HG02885 (cell line): ENCODE measurements around the gene DIS3L2.
"Not testable (repeated sequence)": the region's sequence is repeated elsewhere in the genome, so short reads cannot be mapped to it uniquely, and the experiment has no call there.

Experiments used
- ATAC-seq: cut with Tn5 transposase; IDR thresholded peaks from one replicate; pipeline ENCODE4 v1.9.1; 2021; ENCODE audit warnings: mild to moderate bottlenecking; ENCODE audit not compliant: unreplicated experiment, poor library complexity

DIS3L2 gene

DNA sequence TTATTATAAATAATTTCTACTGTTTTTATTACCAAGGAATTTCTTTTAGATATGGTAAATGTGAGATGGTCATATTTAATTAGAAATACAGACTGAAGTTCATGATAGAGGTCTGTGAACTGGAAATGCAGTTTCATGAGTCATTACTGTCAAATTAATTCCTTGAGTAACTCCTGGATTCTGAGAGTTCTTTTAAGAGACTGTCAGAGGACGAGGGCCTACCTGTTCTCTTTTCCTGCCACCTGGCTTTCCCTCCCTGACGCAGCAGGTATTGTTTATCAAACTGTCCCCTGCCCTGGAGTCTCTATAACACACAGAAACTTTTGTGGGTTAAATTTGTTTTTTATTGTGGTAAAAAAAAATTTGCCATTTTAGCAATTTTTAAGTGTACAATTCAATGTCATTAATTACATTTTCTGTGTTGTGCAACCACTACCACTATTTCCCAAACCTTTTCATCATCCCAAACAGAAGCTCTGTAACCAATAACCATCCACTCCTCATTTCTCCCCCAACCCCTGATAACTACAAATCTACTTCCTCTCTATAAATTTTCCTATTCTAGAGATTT is 142.6 kb downstream of the DIS3L2 start:
- ATAC-seq, result no peak

GRCh38 chr2:232111551-232111950 is 150.0 kb downstream of the DIS3L2 start:
- ATAC-seq, result no peak

DNA sequence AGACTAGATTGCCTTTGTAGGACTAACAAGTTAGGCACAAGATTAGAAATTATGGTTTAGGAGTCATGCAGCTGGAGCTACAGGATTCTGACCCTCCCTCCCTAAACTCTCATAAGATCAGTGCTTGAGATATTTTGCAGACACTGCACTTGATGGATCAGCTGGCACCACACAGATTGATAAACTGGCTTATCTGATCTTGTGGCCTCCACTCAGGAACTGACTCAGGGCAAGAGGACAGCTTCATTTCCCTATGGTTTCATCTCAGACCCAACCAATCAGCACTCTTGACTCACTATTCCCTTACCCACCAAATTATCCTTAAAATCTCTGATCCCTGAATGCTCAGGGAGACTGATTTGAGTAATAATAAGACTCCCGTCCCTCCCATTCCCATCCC is 152.3 kb downstream of the DIS3L2 start:
- no peak for ATAC-seq

DNA sequence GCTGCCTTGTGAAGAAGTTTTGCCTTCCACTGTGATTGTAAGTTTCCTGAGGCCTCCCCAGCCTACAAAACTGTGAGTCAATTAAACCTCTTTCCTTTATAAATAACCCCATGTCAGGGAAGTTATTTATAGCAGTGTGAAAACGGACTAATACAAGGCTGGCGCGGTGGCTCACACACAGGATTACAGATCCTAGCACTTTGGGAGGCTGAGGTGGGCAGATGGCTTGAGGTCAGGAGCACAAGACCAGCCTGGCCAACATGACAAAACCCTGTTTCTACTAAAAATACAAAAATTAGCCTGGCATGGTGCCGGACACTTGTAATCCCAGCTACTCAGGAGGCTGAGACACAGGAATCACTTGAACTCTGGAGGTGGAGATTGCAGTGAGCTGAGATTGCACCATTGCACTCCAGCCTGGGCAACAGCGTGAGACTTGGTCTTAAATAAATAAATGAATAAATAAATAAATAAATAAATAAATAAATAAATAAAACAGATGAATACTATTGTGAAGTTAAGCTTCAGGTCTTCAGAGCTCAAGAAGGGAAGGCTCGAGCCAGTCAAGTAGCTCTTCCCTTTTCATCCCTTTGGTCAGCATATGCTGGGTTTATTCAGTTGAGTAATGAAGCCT is 154.3 kb downstream of the DIS3L2 start:
- not testable (repeated sequence) for ATAC-seq

DNA sequence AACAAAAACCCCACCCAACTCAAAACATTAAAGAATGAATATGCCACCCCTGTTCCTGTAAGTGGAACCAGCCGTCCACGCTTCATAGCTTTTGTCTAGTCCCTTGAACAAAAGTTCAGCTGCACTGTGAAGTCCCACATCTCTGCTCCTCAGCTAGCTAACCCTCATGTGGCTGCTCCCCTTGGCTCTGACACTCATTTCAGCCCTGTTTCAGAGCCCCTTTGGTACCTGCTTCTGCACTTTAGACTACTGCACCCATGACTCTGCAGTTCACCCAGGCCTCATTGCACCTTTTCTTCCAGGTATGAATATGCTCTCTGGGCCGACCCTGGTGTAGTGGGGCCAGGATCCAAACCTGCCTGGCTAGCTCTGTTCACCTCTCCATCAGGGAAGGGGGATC is 155.3 kb downstream of the DIS3L2 start:
- no peak for ATAC-seq

DNA sequence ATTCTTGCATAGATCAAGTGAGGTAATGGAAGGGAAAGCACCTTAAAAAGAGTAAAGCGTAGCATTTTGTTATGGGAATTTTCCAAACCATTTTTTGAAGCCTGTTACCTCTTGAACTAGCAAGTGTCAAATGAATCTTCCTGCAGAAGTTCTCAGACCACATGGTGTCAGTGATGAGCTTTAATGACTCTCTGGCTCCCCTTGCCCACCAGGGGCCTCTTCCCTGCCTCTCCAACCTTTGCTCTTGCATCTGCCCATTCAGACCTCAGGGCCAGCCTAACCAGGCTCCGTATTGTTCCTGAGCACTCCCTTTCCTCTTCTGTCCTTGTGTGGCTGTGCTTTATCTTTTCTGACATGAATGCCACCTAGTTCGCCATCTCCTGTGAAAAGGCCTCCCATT is 155.9 kb downstream of the DIS3L2 start:
- no peak for ATAC-seq

DNA sequence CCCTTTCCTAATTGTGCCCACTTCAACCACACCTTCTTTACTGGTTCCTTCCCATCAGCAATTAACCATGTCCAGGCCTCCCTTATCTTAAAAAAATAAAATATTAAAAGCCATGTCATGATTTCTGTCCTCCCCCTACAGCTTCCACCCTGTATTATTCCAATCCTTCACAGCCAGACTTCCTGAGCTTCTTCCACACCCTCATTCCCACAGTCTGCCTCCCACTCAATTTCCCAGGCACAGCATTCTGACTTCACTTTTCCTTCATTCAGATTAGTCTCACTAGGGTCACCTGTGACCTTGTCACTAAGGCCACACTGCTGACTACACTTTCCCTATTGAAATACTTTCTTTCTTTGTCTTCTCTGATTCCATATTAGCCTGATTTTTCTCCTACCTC is 159.4 kb downstream of the DIS3L2 start:
- no peak for ATAC-seq

DNA sequence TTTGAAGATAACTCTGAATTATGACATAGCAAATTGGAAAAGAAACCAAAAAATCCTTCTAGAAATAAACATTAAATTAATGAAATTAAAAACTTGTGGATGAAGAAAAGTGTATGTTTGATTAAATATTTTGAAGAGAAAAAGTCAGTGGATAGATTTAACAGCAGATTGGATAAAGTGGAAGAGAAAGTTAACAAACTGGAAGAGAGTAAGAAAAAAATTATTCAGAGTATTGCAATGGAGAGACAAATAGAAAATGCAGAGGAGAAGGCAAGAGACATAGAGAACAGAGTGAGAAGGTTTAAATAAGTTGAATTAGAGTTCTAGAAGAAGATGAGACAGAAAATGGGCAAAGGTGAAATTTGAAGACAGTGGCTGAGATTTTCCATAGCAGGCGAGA is 162.8 kb downstream of the DIS3L2 start:
- no peak for ATAC-seq

DNA sequence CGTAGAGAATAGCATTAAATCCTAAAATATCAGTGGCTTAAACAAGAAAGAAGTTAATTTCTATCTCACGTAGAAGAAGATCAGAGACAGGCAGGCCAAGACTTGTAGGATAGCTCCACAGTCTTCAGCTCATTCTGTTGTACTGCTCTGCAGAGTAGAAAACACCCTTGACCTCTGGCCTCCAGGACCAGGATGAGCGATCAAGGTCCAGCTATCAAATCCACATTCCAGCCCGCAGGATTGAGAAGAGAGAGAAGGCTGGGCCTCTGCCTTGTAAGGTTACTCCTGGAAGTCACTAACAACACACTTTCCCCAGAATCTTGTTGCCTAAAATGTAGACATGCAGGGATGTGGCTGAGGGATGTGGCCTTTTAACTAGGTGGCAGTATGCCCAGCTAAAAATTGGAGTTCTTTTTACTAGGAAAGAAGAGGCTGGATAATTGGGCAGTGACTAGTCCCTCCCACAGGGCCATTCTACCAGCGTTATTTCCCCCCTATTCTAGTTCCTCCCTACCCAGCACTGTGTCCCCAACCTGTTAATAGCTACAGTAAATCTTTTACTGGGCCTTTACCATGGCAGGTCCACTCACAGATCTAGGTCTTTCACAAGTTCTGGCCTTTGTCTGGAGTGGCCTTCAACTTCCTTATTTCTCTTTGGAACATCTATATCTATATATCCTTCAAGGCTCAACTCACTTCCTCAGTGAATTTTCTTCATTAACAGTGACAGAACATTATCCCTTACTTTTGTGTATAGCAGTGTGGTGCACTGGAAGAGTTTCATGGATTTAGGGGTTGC is 165.0 kb downstream of the DIS3L2 start:
- no peak for ATAC-seq

- ATAC-seq, result no peak
These were observed 168.0 kb downstream of the DIS3L2 start for GRCh38 chr2:232129483-232129882.

DNA sequence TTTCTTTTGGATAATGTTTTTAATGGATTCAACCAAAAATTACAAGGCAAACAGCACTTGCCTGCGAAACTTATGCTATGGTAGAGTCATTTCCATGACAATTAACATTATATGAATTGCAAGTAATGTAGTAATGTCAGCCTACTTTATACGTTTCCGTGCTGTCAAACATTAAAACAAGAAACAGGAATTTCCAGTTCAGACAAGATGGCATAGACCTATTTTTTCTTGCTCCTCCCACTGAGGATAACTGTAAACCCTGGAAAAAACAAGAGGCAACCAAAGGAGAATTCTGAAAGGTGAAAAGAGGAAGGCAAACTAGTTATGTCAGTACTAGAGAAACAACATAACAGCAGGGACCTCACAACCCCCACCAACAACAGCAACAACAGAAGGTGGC is 170.7 kb downstream of the DIS3L2 start:
- no peak for ATAC-seq

DNA sequence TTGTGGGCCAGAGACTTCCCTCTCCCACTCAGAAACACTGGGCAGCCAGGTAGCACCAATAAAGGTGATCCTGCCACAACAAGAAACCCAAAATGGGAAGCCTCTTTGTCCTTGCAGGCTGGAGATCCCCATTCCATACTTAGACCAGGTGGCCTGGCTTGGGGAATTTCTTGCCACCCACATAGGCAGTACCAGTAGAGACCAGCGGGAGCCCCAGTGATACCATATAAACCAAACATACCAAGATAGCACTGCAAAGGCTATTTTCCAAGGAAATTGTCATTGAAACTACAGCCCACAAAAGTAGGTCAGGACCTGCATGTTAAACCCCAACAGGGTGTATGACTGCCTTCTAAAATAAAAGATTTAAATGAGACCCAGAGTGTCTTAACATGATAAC is 171.6 kb downstream of the DIS3L2 start:
- no peak for ATAC-seq

- ATAC-seq, result no peak
These were observed 173.4 kb downstream of the DIS3L2 start for GRCh38 chr2:232134939-232135338.

DNA sequence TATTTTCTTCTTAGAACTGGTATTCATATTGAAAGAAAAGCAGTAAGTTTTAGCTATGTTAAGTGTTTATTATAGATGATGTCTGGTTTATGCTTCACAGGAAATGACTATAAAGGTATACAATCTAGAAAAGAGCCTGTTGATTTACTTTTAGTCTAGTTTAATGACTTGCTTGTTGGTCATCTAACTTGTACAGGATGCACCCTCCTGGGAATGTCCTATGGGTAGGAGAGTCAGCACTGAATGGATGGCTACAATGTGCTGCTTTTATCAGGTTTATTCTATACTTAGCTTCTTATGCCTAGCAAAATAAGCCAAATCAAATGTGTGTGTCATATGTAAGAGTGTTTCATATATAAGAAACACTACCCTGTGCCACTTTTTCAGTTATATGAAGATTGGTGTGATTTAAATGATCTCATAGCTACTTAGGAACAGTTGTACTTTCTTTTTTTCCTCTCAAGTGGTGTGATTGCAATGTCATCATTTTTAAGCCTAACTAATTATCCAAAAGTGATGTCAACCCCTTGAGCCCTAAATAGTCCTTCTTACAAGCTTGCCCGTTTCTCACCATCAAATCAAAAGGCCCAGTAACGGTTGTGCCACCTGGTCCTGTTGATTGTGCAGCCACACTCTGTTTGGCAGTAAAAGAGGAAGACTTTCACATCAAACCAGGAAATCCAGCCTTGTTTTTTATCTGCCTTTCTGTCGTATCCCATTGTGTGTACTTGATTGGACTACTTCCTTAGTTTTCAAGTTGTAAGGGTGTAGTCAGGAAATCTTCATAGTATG is 176.0 kb downstream of the DIS3L2 start:
- ATAC-seq, result no peak

DNA sequence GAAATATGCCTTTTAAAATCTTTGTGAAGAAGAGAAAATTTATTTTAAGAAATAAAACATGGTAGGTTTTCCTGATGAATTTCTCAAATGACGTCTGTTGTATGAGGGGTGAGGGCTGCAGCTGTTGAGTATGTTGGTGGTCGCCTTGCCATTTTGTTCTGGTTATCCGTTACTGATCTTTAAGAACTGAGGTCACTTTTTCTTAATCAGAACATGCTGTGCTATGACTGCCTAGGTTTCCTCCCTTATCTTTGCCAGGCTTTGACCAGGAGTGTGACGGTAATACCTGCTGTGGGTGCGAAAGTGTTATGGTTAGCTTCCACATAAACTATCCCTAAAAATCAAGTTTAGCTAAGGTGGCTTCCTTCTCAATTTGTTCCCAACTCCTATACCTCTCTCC is 176.9 kb downstream of the DIS3L2 start:
- ATAC-seq, result no peak

GRCh38 chr2:232139171-232139594 is 177.7 kb downstream of the DIS3L2 start:
- no peak for ATAC-seq

DNA sequence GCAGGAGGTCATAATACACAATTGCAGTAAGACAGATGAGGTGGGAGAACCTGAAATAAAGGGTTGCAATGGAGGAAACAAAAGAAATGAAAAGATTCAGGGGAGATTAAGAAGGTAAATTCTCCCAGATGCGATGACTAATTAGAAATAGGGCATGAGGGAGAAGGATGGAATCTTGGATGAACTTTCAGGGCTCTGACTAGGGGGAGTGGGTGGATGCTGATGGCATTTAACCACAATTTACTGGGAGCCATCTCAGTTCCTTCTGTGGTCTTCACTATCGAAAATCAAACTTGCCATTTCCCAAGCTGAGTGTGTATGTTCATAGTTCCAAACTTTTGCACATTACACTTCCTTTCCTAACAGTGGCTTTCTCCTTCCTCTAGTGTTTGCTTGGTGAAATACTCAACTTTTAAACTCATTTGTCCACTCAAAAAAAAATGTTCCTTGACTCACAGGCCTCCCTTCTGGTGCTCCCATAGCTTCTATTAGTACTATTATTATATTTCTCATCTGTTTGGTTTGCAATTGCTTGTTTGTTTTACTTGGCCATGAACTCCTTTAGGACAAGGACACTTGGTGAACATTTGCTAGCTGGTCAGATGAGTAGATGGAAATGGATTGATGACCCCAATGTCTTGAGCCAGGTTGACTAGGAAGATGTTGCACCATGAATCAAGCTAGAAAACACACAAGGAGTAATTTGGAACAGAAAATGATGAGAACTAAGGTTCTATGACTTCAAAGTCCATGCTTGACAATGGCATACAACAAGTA is 178.5 kb downstream of the DIS3L2 start:
- no peak for ATAC-seq

DNA sequence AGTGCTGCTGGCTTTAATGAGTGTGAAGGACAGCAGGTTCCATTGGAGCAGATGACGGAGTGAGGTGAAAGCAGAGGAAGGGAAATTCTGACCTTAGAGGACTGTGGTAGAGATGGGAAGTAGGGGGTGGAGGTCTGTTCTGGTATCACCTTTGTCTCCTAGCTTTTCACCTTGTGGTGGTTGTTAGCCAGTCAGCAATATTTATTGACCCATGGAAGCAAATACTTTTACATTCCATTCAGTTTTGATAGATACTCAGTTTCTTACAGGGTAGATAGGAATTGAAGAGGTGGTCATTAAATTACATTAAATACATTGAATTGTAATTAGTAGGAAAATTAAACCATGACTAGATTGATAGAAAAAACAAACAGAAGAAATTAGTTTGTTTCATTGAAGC is 180.1 kb downstream of the DIS3L2 start:
- no peak for ATAC-seq

DNA sequence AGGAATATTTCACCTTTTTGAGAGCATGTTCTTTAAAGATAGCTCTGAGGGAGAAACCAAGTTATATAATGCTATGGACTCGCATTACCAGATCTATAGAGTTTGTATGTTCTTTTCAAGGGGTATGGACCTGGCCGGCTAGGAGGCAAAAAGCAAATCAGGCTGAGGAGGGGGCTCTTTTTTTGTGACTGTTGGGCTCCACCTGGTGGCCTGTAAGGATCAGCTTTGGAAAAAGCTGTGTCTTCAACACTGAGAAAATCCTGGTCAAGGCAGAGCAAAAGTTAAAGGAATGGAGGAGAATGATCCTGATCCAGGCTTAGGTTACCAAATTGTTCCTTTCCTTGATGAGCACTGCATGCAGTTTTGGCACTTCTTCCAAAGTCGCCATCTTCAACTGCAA is 180.5 kb downstream of the DIS3L2 start:
- ATAC-seq, result no peak

DNA sequence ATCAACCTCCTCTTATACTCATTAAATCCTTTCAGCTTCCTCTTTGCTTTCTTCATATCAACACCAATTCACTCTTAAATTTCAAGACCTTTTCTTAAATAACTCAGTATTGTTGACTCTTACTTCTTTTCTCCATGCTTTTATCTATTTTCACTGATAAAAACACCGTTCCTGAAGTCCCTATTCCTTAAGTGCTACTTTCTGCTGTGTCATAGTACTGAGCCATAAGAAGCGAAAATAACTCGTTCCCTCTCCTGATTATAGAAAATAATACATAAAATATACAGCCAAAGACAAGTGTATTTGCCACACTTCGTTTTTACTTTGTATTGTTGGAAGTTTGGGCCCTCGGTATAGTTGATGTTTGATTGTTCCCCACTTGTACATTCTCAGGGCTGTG is 181.0 kb downstream of the DIS3L2 start:
- no peak for ATAC-seq
